Measurements from ENCODE around the gene RPL3.
A peak's percentile ranks its signal among the peaks of the same experiment; 100 is the strongest.

Gene RPL3

GRCh38 chr22:39317775-39318506 lies 1.5 kb downstream of the RPL3 start:
- peak overlapping the region; percentile 96 for H3K4me3 ChIP-seq (ENCODE audit: low read depth, low read length)

- peak overlapping the region; percentile 96 for H3K4me3 ChIP-seq (ENCODE audit: low read depth, low read length)
Observed at GRCh38 chr22:39317084-39317774, 2.2 kb downstream of the RPL3 start.

GRCh38 chr22:39316440-39317083 lies 2.9 kb downstream of the RPL3 start:
- H3K4me3 ChIP-seq (ENCODE audit: low read depth, low read length): no peak overlapping the region

- H3K4me3 ChIP-seq (ENCODE audit: low read depth, low read length): no peak overlapping the region
Observed at GRCh38 chr22:39315389-39315788, 4.0 kb downstream of the RPL3 start.

- H3K4me3 ChIP-seq (ENCODE audit: low read depth, low read length): no peak overlapping the region
Observed at GRCh38 chr22:39314251-39314971, 5.0 kb downstream of the RPL3 start.

- H3K4me3 ChIP-seq (ENCODE audit: low read depth, low read length): no peak overlapping the region
Observed at GRCh38 chr22:39313258-39314001, 6.0 kb downstream of the RPL3 start.

- no peak overlapping the region for H3K4me3 ChIP-seq (ENCODE audit: low read depth, low read length)
Observed at GRCh38 chr22:39312410-39312809, 7.0 kb downstream of the RPL3 start.

- H3K4me3 ChIP-seq (ENCODE audit: low read depth, low read length): no peak overlapping the region
Observed at GRCh38 chr22:39311592-39312400, 7.6 kb downstream of the RPL3 start.

- H3K4me3 ChIP-seq (ENCODE audit: low read depth, low read length): no peak overlapping the region
Observed at GRCh38 chr22:39309881-39310714, 9.3 kb downstream of the RPL3 start.

GRCh38 chr22:39309364-39309861 lies 10.0 kb downstream of the RPL3 start:
- no peak overlapping the region for H3K4me3 ChIP-seq (ENCODE audit: low read depth, low read length)

GRCh38 chr22:39308614-39309363 lies 10.6 kb downstream of the RPL3 start:
- no peak overlapping the region for H3K4me3 ChIP-seq (ENCODE audit: low read depth, low read length)

GRCh38 chr22:39306456-39307361 lies 12.7 kb downstream of the RPL3 start:
- H3K4me3 ChIP-seq (ENCODE audit: low read depth, low read length): no peak overlapping the region

- H3K4me3 ChIP-seq (ENCODE audit: low read depth, low read length): no peak overlapping the region
Observed at GRCh38 chr22:39303892-39304671, 15.3 kb downstream of the RPL3 start.

- no peak overlapping the region for H3K4me3 ChIP-seq (ENCODE audit: low read depth, low read length)
Observed at GRCh38 chr22:39303358-39303757, 16.1 kb downstream of the RPL3 start.

- H3K4me3 ChIP-seq (ENCODE audit: low read depth, low read length): no peak overlapping the region
Observed at GRCh38 chr22:39302431-39302960, 16.9 kb downstream of the RPL3 start.

- no peak overlapping the region for H3K4me3 ChIP-seq (ENCODE audit: low read depth, low read length)
Observed at GRCh38 chr22:39301926-39302325, 17.5 kb downstream of the RPL3 start.
